Esophagus squamous epithelium (tissue), 5 donors: ENCODE measurements around the gene EME1. TPM values are rescaled to one million over a fixed set of nuclear protein-coding genes. Genes with fewer than 3 reads are reported as not detected.

Experiments
- DNase-seq: peaks from one replicate; lab custom pipeline; 2025; lab: John Stamatoyannopoulos, UW
- H3K27ac ChIP-seq, 4 donors: fragments of 200-600 bp; sonication (generic); one replicate each; pipeline ENCODE4 v1.5.1; 2016 to 2019; ENCODE audit warnings: mild to moderate bottlenecking in 1 of 4
- H3K27me3 ChIP-seq, 4 donors: fragments of 200-600 bp; sonication (generic); 1 replicate in 3 of 4; 2 replicates in 1 of 4; pipeline versions ENCODE4 v1.5.1 to v1.6.0; 2017 to 2021; ENCODE audit warnings: antibody characterized with exemption in 1 of 4
- H3K36me3 ChIP-seq, 3 donors: fragments of 200-600 bp; sonication (generic); one replicate each; pipeline ENCODE4 v1.5.1; 2016 to 2019
- H3K4me1 ChIP-seq, 3 donors: fragments of 200-600 bp; sonication (generic); one replicate each; pipeline ENCODE4 v1.5.1; 2017 to 2019
- H3K4me3 ChIP-seq, 4 donors: fragments of 200-600 bp; sonication (generic); 1 replicate in 3 of 4; 2 replicates in 1 of 4; pipeline ENCODE4 v1.5.1; 2016 to 2019; ENCODE audit warnings: mild to moderate bottlenecking in 2 of 4, moderate library complexity in 1 of 4
- H3K9me3 ChIP-seq, 3 donors: fragments of 200-600 bp; sonication (generic); one replicate each; pipeline ENCODE4 v1.5.1; 2016 to 2019
- POLR2A ChIP-seq, 4 donors: fragments of 450-650 bp; IDR thresholded peaks; one replicate each; pipeline ENCODE4 v1.6.1; 2017; ENCODE audit warnings: antibody characterized with exemption in 4 of 4, mild to moderate bottlenecking in 4 of 4, moderate library complexity in 3 of 4
- WGBS, 2 donors: methylation state at CpG; one replicate each; pipeline ENCODE4 v1.1.5; 2018; 5-methylcytosine and 5-hydroxymethylcytosine counted together
- intact Hi-C: fragments of 100-400 bp; cut with DNase I; formaldehyde crosslinking; loops from one replicate; pipeline ENCODE4 v1.15.0; 2022
- total RNA-seq, 4 donors: library from RNA; depleted of rRNA; stranded (reverse); fragments of >200 nt; gene quantifications; one replicate each; pipeline ENCODE4 v1.1.0, GENCODE V29; 2016
- TF ChIP-seq, protein P1 (sequence below), 6 experiments: fragments of 450-650 bp in 4 of 6; fragments of 200-600 bp in 2 of 6; sonication (generic) in 2 of 6; IDR thresholded peaks; one replicate each; pipeline ENCODE4 v1.5.1; 2016 to 2019; ENCODE audit warnings: antibody characterized with exemption in 6 of 6, mild to moderate bottlenecking in 4 of 6, moderate library complexity in 4 of 6
- donor health status: DM: yes; HTN: yes; CAD: no.

Gene EME1, protein sequence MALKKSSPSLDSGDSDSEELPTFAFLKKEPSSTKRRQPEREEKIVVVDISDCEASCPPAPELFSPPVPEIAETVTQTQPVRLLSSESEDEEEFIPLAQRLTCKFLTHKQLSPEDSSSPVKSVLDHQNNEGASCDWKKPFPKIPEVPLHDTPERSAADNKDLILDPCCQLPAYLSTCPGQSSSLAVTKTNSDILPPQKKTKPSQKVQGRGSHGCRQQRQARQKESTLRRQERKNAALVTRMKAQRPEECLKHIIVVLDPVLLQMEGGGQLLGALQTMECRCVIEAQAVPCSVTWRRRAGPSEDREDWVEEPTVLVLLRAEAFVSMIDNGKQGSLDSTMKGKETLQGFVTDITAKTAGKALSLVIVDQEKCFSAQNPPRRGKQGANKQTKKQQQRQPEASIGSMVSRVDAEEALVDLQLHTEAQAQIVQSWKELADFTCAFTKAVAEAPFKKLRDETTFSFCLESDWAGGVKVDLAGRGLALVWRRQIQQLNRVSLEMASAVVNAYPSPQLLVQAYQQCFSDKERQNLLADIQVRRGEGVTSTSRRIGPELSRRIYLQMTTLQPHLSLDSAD
- total RNA-seq: 1 to 10 TPM in 2 of 4 donors, under 1 TPM in 2; 0.57 to 2.7 (median 1.1) TPM

- WGBS, 2 donors: 1 to 7% methylated on average over 19 to 27 of the region's 42 CpGs
- Histone ChIP-seq H3K4me3 (peak within 1 kb of the TSS; percentile 68 to 97 (median 80)), H3K9me3 (no peaks in the 10 kb centered on the region), H3K27ac (peak within 1 kb of the TSS; percentile 90 to 99 (median 97)), H3K36me3 (peaks cover 13 to 33% (median 16%) of the 10 kb centered on the region in 3 donors), H3K27me3 (no peaks in the 10 kb centered on the region), H3K4me1 (peaks cover 15 to 27% (median 19%) of the 10 kb centered on the region in 3 donors)
- DNase-seq: peak; percentile 38
- peak in 1 of 4 donors; percentile 38 for TF ChIP-seq POLR2A (IDR thresholded peaks at IDR 0.05)
- TF ChIP-seq, protein P1, sequence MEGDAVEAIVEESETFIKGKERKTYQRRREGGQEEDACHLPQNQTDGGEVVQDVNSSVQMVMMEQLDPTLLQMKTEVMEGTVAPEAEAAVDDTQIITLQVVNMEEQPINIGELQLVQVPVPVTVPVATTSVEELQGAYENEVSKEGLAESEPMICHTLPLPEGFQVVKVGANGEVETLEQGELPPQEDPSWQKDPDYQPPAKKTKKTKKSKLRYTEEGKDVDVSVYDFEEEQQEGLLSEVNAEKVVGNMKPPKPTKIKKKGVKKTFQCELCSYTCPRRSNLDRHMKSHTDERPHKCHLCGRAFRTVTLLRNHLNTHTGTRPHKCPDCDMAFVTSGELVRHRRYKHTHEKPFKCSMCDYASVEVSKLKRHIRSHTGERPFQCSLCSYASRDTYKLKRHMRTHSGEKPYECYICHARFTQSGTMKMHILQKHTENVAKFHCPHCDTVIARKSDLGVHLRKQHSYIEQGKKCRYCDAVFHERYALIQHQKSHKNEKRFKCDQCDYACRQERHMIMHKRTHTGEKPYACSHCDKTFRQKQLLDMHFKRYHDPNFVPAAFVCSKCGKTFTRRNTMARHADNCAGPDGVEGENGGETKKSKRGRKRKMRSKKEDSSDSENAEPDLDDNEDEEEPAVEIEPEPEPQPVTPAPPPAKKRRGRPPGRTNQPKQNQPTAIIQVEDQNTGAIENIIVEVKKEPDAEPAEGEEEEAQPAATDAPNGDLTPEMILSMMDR (IDR thresholded peaks at IDR 0.05): peak in 1 of 6 experiments; percentile 18
- intact Hi-C loops: no loop called here
Observed at GRCh38 chr17:50372758-50373556, at the start of gene EME1, which contains the start of gene MRPL27. EME1 (plus strand) TSS chr17:50373229; CDS start chr17:50375209, 1,980 bp downstream. MRPL27 (minus strand) TSS chr17:50373184; CDS start chr17:50373170, 14 bp downstream.

- Histone ChIP-seq H3K9me3 (no peaks in the 10 kb centered on the region), H3K27me3 (no peaks in the 10 kb centered on the region), H3K4me3 (no peak overlapping the region), H3K36me3 (no peaks in the 10 kb centered on the region), H3K4me1 (peaks cover 0 to 4% (median 0%) of the 10 kb centered on the region in 3 donors), H3K27ac (no peak overlapping the region)
- DNase-seq: no peak
- no peak for TF ChIP-seq POLR2A (IDR thresholded peaks at IDR 0.05)
- TF ChIP-seq, protein P1 (IDR thresholded peaks at IDR 0.05): no peak
- intact Hi-C loops: no loop called here
- WGBS, 2 donors: 44 to 46% methylated on average over 3 to 4 of the region's 4 CpGs
Observed at GRCh38 chr17:50325906-50326305, 47.1 kb upstream of the EME1 start.

GRCh38 chr17:50326831-50327364 lies 46.1 kb upstream of the EME1 start:
- no peak for TF ChIP-seq POLR2A (IDR thresholded peaks at IDR 0.05)
- TF ChIP-seq, protein P1 (IDR thresholded peaks at IDR 0.05): no peak
- peaks cover 0 to 4% (median 0%) of the 10 kb centered on the region in 3 donors for H3K4me1 ChIP-seq
- H3K36me3 ChIP-seq: no peaks in the 10 kb centered on the region
- no peak overlapping the region for H3K27ac ChIP-seq
- no peak overlapping the region for H3K4me3 ChIP-seq
- H3K27me3 ChIP-seq: no peaks in the 10 kb centered on the region
- DNase-seq: no peak
- no peaks in the 10 kb centered on the region for H3K9me3 ChIP-seq
- WGBS, 2 donors: 71 to 78% methylated on average over 7 to 9 of the region's 9 CpGs
- intact Hi-C loops: no loop called here

DNA sequence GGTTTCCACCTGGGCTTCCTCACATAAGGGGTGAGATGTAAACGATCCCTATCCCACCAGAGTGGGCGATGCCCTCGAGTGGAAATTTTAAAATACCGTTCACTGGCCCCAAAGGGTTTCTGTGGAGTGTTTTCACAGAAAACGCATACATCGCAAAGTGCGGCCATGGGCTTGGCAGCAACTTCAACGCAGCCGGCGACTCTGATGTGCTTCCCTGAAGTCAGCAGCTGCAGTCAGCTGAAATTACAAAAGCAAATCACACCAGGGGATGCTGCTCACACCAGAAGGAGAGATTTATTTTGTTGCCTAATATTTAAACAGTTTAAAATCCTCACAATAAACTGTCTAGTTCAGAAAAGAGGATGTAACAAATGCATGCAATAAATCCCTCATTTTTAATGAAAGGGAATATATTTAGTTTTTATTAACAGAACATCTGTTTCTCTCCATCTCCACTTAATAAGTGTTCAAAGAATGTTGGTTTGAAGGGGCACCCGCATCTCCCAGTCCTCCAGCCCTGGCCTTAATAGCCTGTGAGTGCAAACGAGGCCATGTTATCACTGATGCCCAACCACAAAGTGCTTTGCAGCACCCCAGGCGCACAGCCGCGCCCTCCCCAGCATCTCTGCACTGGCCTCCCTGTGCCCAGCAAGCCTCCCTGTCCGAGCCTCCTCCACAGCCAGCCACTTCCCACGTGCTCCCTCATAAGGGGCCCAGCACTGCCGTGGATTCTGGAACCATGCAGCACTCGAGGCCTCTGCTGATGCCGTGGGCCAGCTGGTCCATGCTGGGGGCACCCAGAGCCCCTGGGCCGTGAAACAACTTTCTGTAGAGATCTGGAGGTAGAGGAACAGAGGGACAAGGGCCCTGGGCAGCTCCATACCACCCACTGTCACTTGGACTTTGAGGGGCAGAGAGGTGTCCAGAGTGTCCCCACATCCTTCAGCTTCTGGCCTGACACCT lies 44.4 kb upstream of the EME1 start:
- no peak for DNase-seq
- H3K36me3 ChIP-seq: no peaks in the 10 kb centered on the region

More for the DNA sequence above, 44.4 kb upstream of the EME1 start:
- H3K4me3 ChIP-seq: no peak overlapping the region
- no peak for TF ChIP-seq POLR2A (IDR thresholded peaks at IDR 0.05)
- TF ChIP-seq, protein P1 (IDR thresholded peaks at IDR 0.05): no peak
- intact Hi-C loops: no loop called here
- peaks cover 0 to 4% (median 0%) of the 10 kb centered on the region in 3 donors for H3K4me1 ChIP-seq
- H3K9me3 ChIP-seq: no peaks in the 10 kb centered on the region
- no peaks in the 10 kb centered on the region for H3K27me3 ChIP-seq
- WGBS, 2 donors: 72 to 76% methylated on average over 17 to 21 of the region's 21 CpGs
- no peak overlapping the region for H3K27ac ChIP-seq
